HCT116 (cell line): Measurements from ENCODE around the gene MIR17HG. TPM values are rescaled to one million over a fixed set of nuclear protein-coding genes. Genes with fewer than 3 reads are reported as not detected.

Experiments used
- ATAC-seq: fragments of 200-7000 bp; cut with Tn5 transposase; 2 replicates; pipeline ENCODE4 v1.9.1; 2020; ENCODE audit warnings: mild to moderate bottlenecking, moderate library complexity
- BruUV-seq: library from RNA; stranded (reverse); fragments of 400-500 nt; replicated peaks from 2 replicates; lab custom pipeline; 2021; lab: Mats Ljungman, UMichigan
- CTCF ChIA-PET: fragments of 300-600 bp; sonication (Branson Sonifier 250); formaldehyde crosslinking; loops from one replicate; lab custom pipeline; 2021; ENCODE audit warnings: antibody characterized with exemption; lab: Charles Lee
- POLR2A ChIA-PET: fragments of 300-600, 350-600 bp; sonication (Branson Sonifier 250); formaldehyde crosslinking; loops from one replicate; lab custom pipeline; 2021; ENCODE audit warnings: antibody characterized with exemption; lab: Charles Lee
- RAD21 ChIA-PET, 2 experiments: fragments of 300-600 bp; sonication (Branson Sonifier 250); formaldehyde crosslinking; loops; one replicate each; lab custom pipeline; 2023; ENCODE audit warnings: low total read pairs in 2 of 2; ENCODE audit not compliant: uncharacterized antibody in 2 of 2, unreplicated experiment in 2 of 2, low non-redundant PET in 1 of 2; lab: Charles Lee
- DNase-seq: peaks from one replicate; pipeline ENCODE4 v3.0.0-alpha.2; 2010; ENCODE audit warnings: low read depth, low spot score
- H2AFZ ChIP-seq: fragments of 200-600 bp; shearing (Covaris generic), sonication (generic); 2 replicates; pipeline ENCODE4 v1.6.1; 2017; ENCODE audit warnings: low read depth, mixed run types, mixed read lengths, antibody characterized with exemption, low read length; ENCODE audit not compliant: poor library complexity, severe bottlenecking
- H3K27ac ChIP-seq: 2 replicates; pipeline ENCODE4 v1.5.1; 2012; ENCODE audit warnings: low read depth, low read length
- H3K27me3 ChIP-seq: fragments of 200-600 bp; sonication (generic); 2 replicates; pipeline ENCODE4 v1.6.1; 2016; ENCODE audit warnings: mixed run types, low read length, mixed read lengths; ENCODE audit not compliant: insufficient read depth
- H3K36me3 ChIP-seq, 2 experiments: fragments of 200-500 bp in 1 of 2; fragments of 200-600 bp in 1 of 2; sonication (Bioruptor generic) in 1 of 2; sonication (generic) in 1 of 2; 2 replicates each; pipeline versions ENCODE4 v1.5.1 to v1.6.1; 2014 to 2016; ENCODE audit warnings: low read length in 2 of 2, inconsistent platforms in 1 of 2, mixed read lengths in 1 of 2, mixed run types in 1 of 2; ENCODE audit not compliant: insufficient read depth in 2 of 2, control insufficient read depth in 1 of 2
- H3K4me1 ChIP-seq, 2 experiments: fragments of 200-600 bp in 1 of 2; sonication (generic) in 1 of 2; 2 replicates each; pipeline versions ENCODE4 v1.5.1 to v1.6.1; 2012 to 2017; ENCODE audit warnings: low read length in 2 of 2, inconsistent platforms in 1 of 2, mild to moderate bottlenecking in 1 of 2, mixed read lengths in 1 of 2, mixed run types in 1 of 2, moderate library complexity in 1 of 2; ENCODE audit not compliant: insufficient read depth in 2 of 2, control insufficient read depth in 1 of 2
- H3K4me2 ChIP-seq: fragments of 200-600 bp; sonication (generic); 2 replicates; pipeline ENCODE4 v1.6.1; 2017; ENCODE audit warnings: mixed run types, low read length, mixed read lengths
- H3K4me3 ChIP-seq, 2 experiments: fragments of 200-600 bp in 1 of 2; sonication (generic) in 1 of 2; replicated peaks in 1 of 2; 2 replicates each; pipeline ENCODE4 v1.5.1; 2011 to 2016; ENCODE audit warnings: low read length in 2 of 2, control low read depth in 1 of 2, low read depth in 1 of 2, mild to moderate bottlenecking in 1 of 2, mixed read lengths in 1 of 2, mixed run types in 1 of 2
- H3K79me2 ChIP-seq: fragments of 200-600 bp; sonication (generic); 2 replicates; pipeline ENCODE4 v1.6.1; 2017; ENCODE audit warnings: mild to moderate bottlenecking, mixed run types, low read length, moderate library complexity, mixed read lengths; ENCODE audit not compliant: insufficient read depth
- H3K9ac ChIP-seq: fragments of 200-600 bp; sonication (generic); 2 replicates; pipeline ENCODE4 v1.6.1; 2016; ENCODE audit warnings: low read length, mixed read lengths
- H3K9me2 ChIP-seq: fragments of 200-600 bp; sonication (generic), shearing (Covaris generic); 2 replicates; pipeline ENCODE4 v1.6.1; 2017; ENCODE audit warnings: mixed run types, mild to moderate bottlenecking, moderate library complexity; ENCODE audit not compliant: insufficient read depth
- H3K9me3 ChIP-seq, 2 experiments: fragments of 200-500 bp in 1 of 2; fragments of 200-600 bp in 1 of 2; sonication (Bioruptor generic) in 1 of 2; sonication (generic) in 1 of 2; 2 replicates each; pipeline ENCODE4 v1.6.1; 2014 to 2017; ENCODE audit warnings: low read length in 2 of 2, mixed read lengths in 2 of 2, inconsistent platforms in 1 of 2, low read depth in 1 of 2, mild to moderate bottlenecking in 1 of 2, mixed run types in 1 of 2, moderate library complexity in 1 of 2; ENCODE audit not compliant: control insufficient read depth in 1 of 2, insufficient read depth in 1 of 2
- H4K20me1 ChIP-seq: fragments of 200-600 bp; sonication (generic), shearing (Covaris generic); 2 replicates; pipeline ENCODE4 v1.6.1; 2017; ENCODE audit warnings: mixed run types, mild to moderate bottlenecking, moderate library complexity; ENCODE audit not compliant: insufficient read depth
- EGR1 ChIP-seq: IDR thresholded peaks from 2 replicates; pipeline ENCODE4 v1.6.1; 2012; ENCODE audit warnings: low read depth
- EZH2phosphoT487 ChIP-seq: fragments of 200-600 bp; IDR thresholded peaks from 2 replicates; pipeline ENCODE4 v1.6.1; 2018; ENCODE audit warnings: antibody characterized with exemption, borderline replicate concordance
- FOSL1 ChIP-seq: IDR thresholded peaks from 2 replicates; pipeline ENCODE4 v1.6.1; 2012; ENCODE audit warnings: low read depth
- POLR2AphosphoS5 ChIP-seq: IDR thresholded peaks from 2 replicates; pipeline ENCODE4 v1.6.1; 2011; ENCODE audit warnings: mild to moderate bottlenecking, low read depth, low read length, moderate library complexity
- RAD21 ChIP-seq: IDR thresholded peaks from 2 replicates; pipeline ENCODE4 v1.6.1; 2012; ENCODE audit warnings: low read depth, mild to moderate bottlenecking
- SP1 ChIP-seq: IDR thresholded peaks from 2 replicates; pipeline ENCODE4 v1.6.1; 2012; ENCODE audit warnings: low read depth
- SRF ChIP-seq: IDR thresholded peaks from 2 replicates; pipeline ENCODE4 v1.6.1; 2012; ENCODE audit warnings: low read depth
- TCF7L2 ChIP-seq: IDR thresholded peaks from 2 replicates; pipeline ENCODE4 v1.7.0; 2011; ENCODE audit warnings: borderline replicate concordance, inconsistent platforms; ENCODE audit not compliant: insufficient read depth, insufficient read length; ENCODE audit errors: extremely low read depth
- YY1 ChIP-seq: IDR thresholded peaks from 2 replicates; pipeline ENCODE4 v1.6.1; 2011; ENCODE audit warnings: low read length, low read depth, moderate library complexity, mild to moderate bottlenecking; ENCODE audit not compliant: insufficient replicate concordance; ENCODE audit errors: extremely low read depth
- intact Hi-C: fragments of 100-400 bp; cut with micrococcal nuclease; formaldehyde crosslinking; loops from 2 replicates; pipeline ENCODE4 v1.10.0; 2022
- total RNA-seq: library from RNA; stranded (reverse); gene quantifications from one replicate; pipeline ENCODE4 v1.2.1, GENCODE V29; 2021; ENCODE audit not compliant: unreplicated experiment
- TF ChIP-seq, protein P1 (sequence below): IDR thresholded peaks from 2 replicates; pipeline ENCODE4 v1.6.1; 2012
- TF ChIP-seq, protein P2 (sequence below): IDR thresholded peaks from 2 replicates; pipeline ENCODE4 v1.6.1; 2012; ENCODE audit warnings: low read depth
- TF ChIP-seq, protein P3 (sequence below), 3 experiments: fragments of 200-600 bp in 1 of 3; sonication (generic) in 1 of 3; IDR thresholded peaks in 2 of 3; conservative IDR thresholded peaks in 1 of 3; 2 replicates each; pipeline ENCODE4 v1.5.1; 2012 to 2017; ENCODE audit warnings: low read depth in 2 of 3, low read length in 2 of 3, antibody characterized with exemption in 1 of 3, borderline replicate concordance in 1 of 3, control low read depth in 1 of 3, mild to moderate bottlenecking in 1 of 3, mixed read lengths in 1 of 3, mixed run types in 1 of 3, moderate library complexity in 1 of 3; ENCODE audit not compliant: insufficient read depth in 1 of 3
- TF ChIP-seq, protein P4 (sequence below): IDR thresholded peaks from 2 replicates; pipeline ENCODE4 v1.6.1; 2011; ENCODE audit warnings: mild to moderate bottlenecking, low read length, moderate library complexity; ENCODE audit not compliant: insufficient replicate concordance; ENCODE audit errors: extremely low read depth
- TF ChIP-seq, protein P5 (sequence below): IDR thresholded peaks from 2 replicates; pipeline ENCODE4 v1.6.1; 2012

The MIR17HG gene
- total RNA-seq, 1 experiment from 2014 or later, result 10.3 TPM

DNA sequence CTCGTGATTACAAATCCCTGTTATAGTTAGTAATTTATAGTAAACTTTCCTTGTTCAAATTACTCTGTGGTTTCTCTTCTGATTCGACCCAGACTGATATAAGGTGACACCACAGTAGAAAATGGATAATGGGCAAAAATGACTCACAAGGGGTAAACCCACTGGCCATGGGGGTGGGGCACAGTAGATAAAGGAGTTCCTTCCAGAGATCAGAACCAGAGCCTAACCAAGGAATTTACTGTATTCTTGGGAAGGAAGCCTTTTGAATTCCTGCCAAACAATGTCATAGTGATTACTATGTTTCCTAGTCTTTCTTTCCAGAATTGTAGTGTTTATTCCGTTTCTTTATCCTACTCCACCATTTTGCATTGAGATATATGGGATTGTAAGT, 21.9 kb downstream of the MIR17HG start:
- DNase-seq (no peak), ATAC-seq (no peak)
- Histone ChIP-seq H3K79me2 (no peaks in the 10 kb centered on the region), H3K9me2 (no peaks in the 10 kb centered on the region), H4K20me1 (no peaks in the 10 kb centered on the region), H2AFZ (no peak overlapping the region), H3K9me3 (no peaks in the 10 kb centered on the region), H3K27ac (no peak overlapping the region), H3K27me3 (peaks cover 3% of the 10 kb centered on the region), H3K36me3 (no peaks in the 10 kb centered on the region; a peak in 1 of 4 replicates), H3K4me1 (no peaks in the 10 kb centered on the region), H3K9ac (no peak overlapping the region), H3K4me3 (no peak overlapping the region), H3K4me2 (no peak overlapping the region)
- BruUV-seq, result no TSS peak
- ChIA-PET CTCF (no interaction called here), RAD21 (no interaction called here), POLR2A (no interaction called here)
- TF ChIP-seq, protein P1, sequence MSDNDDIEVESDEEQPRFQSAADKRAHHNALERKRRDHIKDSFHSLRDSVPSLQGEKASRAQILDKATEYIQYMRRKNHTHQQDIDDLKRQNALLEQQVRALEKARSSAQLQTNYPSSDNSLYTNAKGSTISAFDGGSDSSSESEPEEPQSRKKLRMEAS, result no peak
- TF ChIP-seq, protein P2, sequence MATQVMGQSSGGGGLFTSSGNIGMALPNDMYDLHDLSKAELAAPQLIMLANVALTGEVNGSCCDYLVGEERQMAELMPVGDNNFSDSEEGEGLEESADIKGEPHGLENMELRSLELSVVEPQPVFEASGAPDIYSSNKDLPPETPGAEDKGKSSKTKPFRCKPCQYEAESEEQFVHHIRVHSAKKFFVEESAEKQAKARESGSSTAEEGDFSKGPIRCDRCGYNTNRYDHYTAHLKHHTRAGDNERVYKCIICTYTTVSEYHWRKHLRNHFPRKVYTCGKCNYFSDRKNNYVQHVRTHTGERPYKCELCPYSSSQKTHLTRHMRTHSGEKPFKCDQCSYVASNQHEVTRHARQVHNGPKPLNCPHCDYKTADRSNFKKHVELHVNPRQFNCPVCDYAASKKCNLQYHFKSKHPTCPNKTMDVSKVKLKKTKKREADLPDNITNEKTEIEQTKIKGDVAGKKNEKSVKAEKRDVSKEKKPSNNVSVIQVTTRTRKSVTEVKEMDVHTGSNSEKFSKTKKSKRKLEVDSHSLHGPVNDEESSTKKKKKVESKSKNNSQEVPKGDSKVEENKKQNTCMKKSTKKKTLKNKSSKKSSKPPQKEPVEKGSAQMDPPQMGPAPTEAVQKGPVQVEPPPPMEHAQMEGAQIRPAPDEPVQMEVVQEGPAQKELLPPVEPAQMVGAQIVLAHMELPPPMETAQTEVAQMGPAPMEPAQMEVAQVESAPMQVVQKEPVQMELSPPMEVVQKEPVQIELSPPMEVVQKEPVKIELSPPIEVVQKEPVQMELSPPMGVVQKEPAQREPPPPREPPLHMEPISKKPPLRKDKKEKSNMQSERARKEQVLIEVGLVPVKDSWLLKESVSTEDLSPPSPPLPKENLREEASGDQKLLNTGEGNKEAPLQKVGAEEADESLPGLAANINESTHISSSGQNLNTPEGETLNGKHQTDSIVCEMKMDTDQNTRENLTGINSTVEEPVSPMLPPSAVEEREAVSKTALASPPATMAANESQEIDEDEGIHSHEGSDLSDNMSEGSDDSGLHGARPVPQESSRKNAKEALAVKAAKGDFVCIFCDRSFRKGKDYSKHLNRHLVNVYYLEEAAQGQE, result no peak
- TF ChIP-seq EGR1 (no peak), SRF (no peak), POLR2AphosphoS5 (no peak), SP1 (no peak), TCF7L2 (no peak), FOSL1 (no peak), EZH2phosphoT487 (no peak), YY1 (no peak), RAD21 (no peak)
- TF ChIP-seq, protein P3, sequence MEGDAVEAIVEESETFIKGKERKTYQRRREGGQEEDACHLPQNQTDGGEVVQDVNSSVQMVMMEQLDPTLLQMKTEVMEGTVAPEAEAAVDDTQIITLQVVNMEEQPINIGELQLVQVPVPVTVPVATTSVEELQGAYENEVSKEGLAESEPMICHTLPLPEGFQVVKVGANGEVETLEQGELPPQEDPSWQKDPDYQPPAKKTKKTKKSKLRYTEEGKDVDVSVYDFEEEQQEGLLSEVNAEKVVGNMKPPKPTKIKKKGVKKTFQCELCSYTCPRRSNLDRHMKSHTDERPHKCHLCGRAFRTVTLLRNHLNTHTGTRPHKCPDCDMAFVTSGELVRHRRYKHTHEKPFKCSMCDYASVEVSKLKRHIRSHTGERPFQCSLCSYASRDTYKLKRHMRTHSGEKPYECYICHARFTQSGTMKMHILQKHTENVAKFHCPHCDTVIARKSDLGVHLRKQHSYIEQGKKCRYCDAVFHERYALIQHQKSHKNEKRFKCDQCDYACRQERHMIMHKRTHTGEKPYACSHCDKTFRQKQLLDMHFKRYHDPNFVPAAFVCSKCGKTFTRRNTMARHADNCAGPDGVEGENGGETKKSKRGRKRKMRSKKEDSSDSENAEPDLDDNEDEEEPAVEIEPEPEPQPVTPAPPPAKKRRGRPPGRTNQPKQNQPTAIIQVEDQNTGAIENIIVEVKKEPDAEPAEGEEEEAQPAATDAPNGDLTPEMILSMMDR (IDR thresholded peaks at IDR 0.05 in 2 of 3, conservative IDR thresholded peaks at IDR 0.05 in 1 of 3; ENCODE audit: borderline replicate concordance in 1 of 3, insufficient read depth in 1 of 3, low read depth in 2 of 3, low read length in 2 of 3), result no peak
- TF ChIP-seq, protein P4, sequence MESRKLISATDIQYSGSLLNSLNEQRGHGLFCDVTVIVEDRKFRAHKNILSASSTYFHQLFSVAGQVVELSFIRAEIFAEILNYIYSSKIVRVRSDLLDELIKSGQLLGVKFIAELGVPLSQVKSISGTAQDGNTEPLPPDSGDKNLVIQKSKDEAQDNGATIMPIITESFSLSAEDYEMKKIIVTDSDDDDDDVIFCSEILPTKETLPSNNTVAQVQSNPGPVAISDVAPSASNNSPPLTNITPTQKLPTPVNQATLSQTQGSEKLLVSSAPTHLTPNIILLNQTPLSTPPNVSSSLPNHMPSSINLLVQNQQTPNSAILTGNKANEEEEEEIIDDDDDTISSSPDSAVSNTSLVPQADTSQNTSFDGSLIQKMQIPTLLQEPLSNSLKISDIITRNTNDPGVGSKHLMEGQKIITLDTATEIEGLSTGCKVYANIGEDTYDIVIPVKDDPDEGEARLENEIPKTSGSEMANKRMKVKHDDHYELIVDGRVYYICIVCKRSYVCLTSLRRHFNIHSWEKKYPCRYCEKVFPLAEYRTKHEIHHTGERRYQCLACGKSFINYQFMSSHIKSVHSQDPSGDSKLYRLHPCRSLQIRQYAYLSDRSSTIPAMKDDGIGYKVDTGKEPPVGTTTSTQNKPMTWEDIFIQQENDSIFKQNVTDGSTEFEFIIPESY, result no peak
- TF ChIP-seq, protein P5, sequence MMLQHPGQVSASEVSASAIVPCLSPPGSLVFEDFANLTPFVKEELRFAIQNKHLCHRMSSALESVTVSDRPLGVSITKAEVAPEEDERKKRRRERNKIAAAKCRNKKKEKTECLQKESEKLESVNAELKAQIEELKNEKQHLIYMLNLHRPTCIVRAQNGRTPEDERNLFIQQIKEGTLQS, result no peak
- intact Hi-C loops, result no loop called here
